Midbrain (tissue), 1 donor: ENCODE results near the gene LSM14B.
"Not testable (repeated sequence)": the region's sequence is repeated elsewhere in the genome, so short reads cannot be mapped to it uniquely, and the experiment has no call there.

Experiments used
- DNase-seq: peaks from one replicate; lab custom pipeline; 2025; lab: John Stamatoyannopoulos, UW

LSM14B gene

GRCh38 chr20:62112368-62112767 lies 9.9 kb upstream of the LSM14B start:
- no peak for DNase-seq

- DNase-seq: no peak
Observed at GRCh38 chr20:62114894-62115293, 7.4 kb upstream of the LSM14B start.

GRCh38 chr20:62115800-62116407 lies 6.4 kb upstream of the LSM14B start:
- DNase-seq: not testable (repeated sequence)

- no peak for DNase-seq
Observed at GRCh38 chr20:62116558-62117361, 5.5 kb upstream of the LSM14B start.

GRCh38 chr20:62117362-62117646 lies 5.0 kb upstream of the LSM14B start:
- no peak for DNase-seq

GRCh38 chr20:62117658-62118057 lies 4.6 kb upstream of the LSM14B start:
- no peak for DNase-seq

- no peak for DNase-seq
Observed at GRCh38 chr20:62118113-62119043, 3.9 kb upstream of the LSM14B start.

GRCh38 chr20:62119115-62119514 lies 3.2 kb upstream of the LSM14B start:
- no peak for DNase-seq

- no peak for DNase-seq
Observed at GRCh38 chr20:62119591-62120364, 2.5 kb upstream of the LSM14B start.

GRCh38 chr20:62120365-62120762 lies 1.9 kb upstream of the LSM14B start:
- no peak for DNase-seq

GRCh38 chr20:62120990-62121775 lies 1.1 kb upstream of the LSM14B start:
- DNase-seq: peak; percentile 67

- DNase-seq: peak; percentile 3
Observed at GRCh38 chr20:62122654-62123449, 577 bp downstream of the LSM14B start.

GRCh38 chr20:62123450-62124118 lies 1.3 kb downstream of the LSM14B start:
- no peak for DNase-seq

GRCh38 chr20:62126141-62126540 lies 3.9 kb downstream of the LSM14B start:
- DNase-seq: no peak

- no peak for DNase-seq
Observed at GRCh38 chr20:62127799-62128198, 5.5 kb downstream of the LSM14B start.

GRCh38 chr20:62128502-62128901 lies 6.2 kb downstream of the LSM14B start:
- no peak for DNase-seq

- no peak for DNase-seq
Observed at GRCh38 chr20:62129731-62130531, 7.7 kb downstream of the LSM14B start.

GRCh38 chr20:62131560-62132320 lies 9.5 kb downstream of the LSM14B start:
- DNase-seq: no peak
